Endothelial cell of umbilical vein (primary cell): ENCODE data around the gene YDJC. TPM values are rescaled to one million over a fixed set of nuclear protein-coding genes. Genes with fewer than 3 reads are reported as not detected.
A peak's percentile ranks its signal among the peaks of the same experiment; 100 is the strongest.

ENCODE experiments used
- BruUV-seq: library from RNA; stranded (reverse); fragments of 400-500 nt; replicated peaks from 2 replicates; lab custom pipeline; 2021; lab: Mats Ljungman, UMichigan
- CTCF ChIA-PET: fragments of 300-600, 350-600 bp; sonication (Branson Sonifier 250); formaldehyde crosslinking; loops from one replicate; lab custom pipeline; 2021; ENCODE audit warnings: antibody characterized with exemption, inconsistent platforms; lab: Charles Lee
- POLR2A ChIA-PET: fragments of 300-600, 350-600 bp; sonication (Branson Sonifier 250); formaldehyde crosslinking; loops from one replicate; lab custom pipeline; 2021; ENCODE audit warnings: antibody characterized with exemption, inconsistent platforms; lab: Charles Lee
- DNase-seq: peaks from one replicate; pipeline ENCODE4 v3.0.0-alpha.2; 2011; ENCODE audit warnings: low read depth, low spot score
- FAIRE-seq: peaks from 2 replicates; lab custom pipeline; 2011; peaks lifted over from hg19 to GRCh38; lab: Jason Lieb, UNC
- H2AFZ ChIP-seq: 2 replicates; pipeline ENCODE4 v1.6.0; 2012; ENCODE audit warnings: low read depth, low read length, control low read depth, inconsistent platforms
- H3K27ac ChIP-seq: 2 replicates; pipeline ENCODE4 v1.5.1; 2011; ENCODE audit warnings: low read depth, mild to moderate bottlenecking, control low read depth, low read length, moderate library complexity; ENCODE audit not compliant: insufficient read depth
- H3K27me3 ChIP-seq, 2 experiments: 2 replicates each; pipeline versions ENCODE4 v1.6.0 to v1.6.1; 2011; ENCODE audit warnings: low read length in 2 of 2, mixed read lengths in 1 of 2; ENCODE audit not compliant: control insufficient read depth in 2 of 2, insufficient read depth in 2 of 2
- H3K36me3 ChIP-seq, 2 experiments: 2 replicates in 1 of 2; 3 replicates in 1 of 2; pipeline ENCODE4 v1.5.1; 2011; ENCODE audit warnings: low read length in 2 of 2, mild to moderate bottlenecking in 1 of 2, moderate library complexity in 1 of 2; ENCODE audit not compliant: control insufficient read depth in 2 of 2, insufficient read depth in 2 of 2; ENCODE audit errors: extremely low read depth in 1 of 2
- H3K4me1 ChIP-seq: 3 replicates; pipeline ENCODE4 v1.5.1; 2011; ENCODE audit warnings: mild to moderate bottlenecking, low read length; ENCODE audit not compliant: control insufficient read depth, insufficient read depth; ENCODE audit errors: extremely low read depth
- H3K4me2 ChIP-seq: 2 replicates; pipeline ENCODE4 v1.6.1; 2011; ENCODE audit warnings: low read length, control low read depth, mixed read lengths; ENCODE audit not compliant: insufficient read depth
- H3K4me3 ChIP-seq, 3 experiments: fragments of 200-600 bp in 1 of 3; sonication (generic), shearing (Covaris generic) in 1 of 3; replicated peaks in 1 of 3; 2 replicates each; pipeline ENCODE4 v1.5.1; 2011 to 2016; ENCODE audit warnings: control low read depth in 3 of 3, low read length in 3 of 3, mild to moderate bottlenecking in 2 of 3, inconsistent platforms in 1 of 3, low read depth in 1 of 3, moderate library complexity in 1 of 3; ENCODE audit not compliant: insufficient read depth in 1 of 3
- H3K79me2 ChIP-seq: 2 replicates; pipeline ENCODE4 v1.6.0; 2012; ENCODE audit warnings: low read length, inconsistent platforms; ENCODE audit not compliant: control insufficient read depth, insufficient read depth
- H3K9ac ChIP-seq: replicated peaks from 2 replicates; pipeline ENCODE3; 2011; ENCODE audit warnings: low read length, control low read depth; ENCODE audit not compliant: insufficient read depth; ENCODE audit errors: extremely low read depth
- H3K9me1 ChIP-seq: replicated peaks from 3 replicates; pipeline ENCODE4 v1.6.0; 2011; ENCODE audit warnings: mild to moderate bottlenecking, low read length; ENCODE audit not compliant: control insufficient read depth, insufficient read depth; ENCODE audit errors: extremely low read depth
- H3K9me3 ChIP-seq: replicated peaks from 2 replicates; pipeline ENCODE4 v1.5.1; 2012; ENCODE audit warnings: low read length, inconsistent platforms; ENCODE audit not compliant: control insufficient read depth, insufficient read depth
- H4K20me1 ChIP-seq: replicated peaks from 2 replicates; pipeline ENCODE3; 2011; ENCODE audit warnings: mild to moderate bottlenecking, low read length; ENCODE audit not compliant: control insufficient read depth, insufficient read depth; ENCODE audit errors: extremely low read depth
- CTCF ChIP-seq, 2 donors: IDR thresholded peaks; 1 replicate in 1 of 2; 2 replicates in 1 of 2; pipeline ENCODE4 v1.5.1; 2011; ENCODE audit warnings: low read length in 2 of 2, mild to moderate bottlenecking in 2 of 2, moderate library complexity in 2 of 2, control low read depth in 1 of 2, inconsistent platforms in 1 of 2, low read depth in 1 of 2; ENCODE audit not compliant: insufficient read depth in 1 of 2; ENCODE audit errors: extremely low read depth in 1 of 2
- EZH2 ChIP-seq: IDR thresholded peaks from 2 replicates; pipeline ENCODE4 v1.6.1; 2012; ENCODE audit warnings: borderline replicate concordance, low read depth, mild to moderate bottlenecking, moderate library complexity, low read length, inconsistent platforms; ENCODE audit not compliant: severe bottlenecking
- FOS ChIP-seq: IDR thresholded peaks from 2 replicates; pipeline ENCODE4 v1.6.1; 2011; ENCODE audit warnings: mild to moderate bottlenecking, low read length, moderate library complexity, borderline replicate concordance; ENCODE audit not compliant: insufficient read depth
- GATA2 ChIP-seq: IDR thresholded peaks from 2 replicates; pipeline ENCODE4 v1.7.0; 2011; ENCODE audit warnings: low read depth, mild to moderate bottlenecking, moderate library complexity, mixed read lengths, low read length; ENCODE audit not compliant: insufficient read length, insufficient read depth
- JUN ChIP-seq: IDR thresholded peaks from 2 replicates; pipeline ENCODE4 v1.6.1; 2011; ENCODE audit warnings: borderline replicate concordance, low read depth; ENCODE audit not compliant: insufficient read length, insufficient read depth
- MAX ChIP-seq: IDR thresholded peaks from 2 replicates; pipeline ENCODE4 v1.6.1; 2011; ENCODE audit not compliant: insufficient read depth, insufficient read length
- MYC ChIP-seq: IDR thresholded peaks from one replicate; pipeline ENCODE4 v1.6.1; 2011; ENCODE audit warnings: mild to moderate bottlenecking, low read depth, low read length
- POLR2A ChIP-seq: IDR thresholded peaks from 2 replicates; pipeline ENCODE4 v1.6.1; 2012; ENCODE audit warnings: low read depth, mild to moderate bottlenecking, control low read depth, low read length
- POLR2AphosphoS5 ChIP-seq: IDR thresholded peaks from 2 replicates; pipeline ENCODE4 v1.6.1; 2012; ENCODE audit warnings: low read depth, mild to moderate bottlenecking, control low read depth, low read length, moderate library complexity; ENCODE audit not compliant: insufficient read depth
- dilution Hi-C: fragments of 300-500 bp; cut with MboI; formaldehyde crosslinking; loops from one replicate; pipeline ENCODE4 v1.15.0; 2019; ENCODE audit warnings: low sequenced_read_pairs; ENCODE audit not compliant: extremely low pct_ligation_motif_present
- intact Hi-C: fragments of 100-400 bp; cut with micrococcal nuclease; formaldehyde crosslinking; loops from one replicate; pipeline ENCODE4 v1.10.0; 2022
- polyA plus RNA-seq, 4 experiments: library from polyadenylated mRNA; depleted of rRNA in 3 of 4; stranded (reverse) in 3 of 4; unstranded in 1 of 4; fragments of >200 nt; gene quantifications; 2 replicates each; pipeline versions ENCODE4 v1.2.1 to v1.2.3, GENCODE V29; 2011 to 2012; ENCODE audit warnings: missing spikeins in 1 of 4
- total RNA-seq: library from RNA; stranded (reverse); gene quantifications from 2 replicates; pipeline ENCODE4 v1.2.3, GENCODE V29; 2021

The YDJC gene
- total and polyA plus RNA-seq, 2 donors (not counting 3 experiments of a cell fraction or from before 2014, with no cell fraction given): 27.2 to 29.9 TPM

- TF ChIP-seq POLR2A (peak; percentile 66), GATA2 (no peak), POLR2AphosphoS5 (peak; percentile 74), MYC (peak; percentile 48), FOS (peak; percentile 52), JUN (no peak), MAX (peak; percentile 53), CTCF (IDR thresholded peaks at IDR 0.05; ENCODE audit: extremely low read depth in 1 of 2, insufficient read depth in 1 of 2, low read depth in 1 of 2, low read length in 2 of 2) (no peak), EZH2 (no peak)
- Histone ChIP-seq H3K4me3 (peak overlapping the region; percentile 64 to 85 (median 66)), H3K9ac (peak overlapping the region; percentile 78), H2AFZ (peak overlapping the region; percentile 90), H4K20me1 (no peaks in the 10 kb centered on the region), H3K9me1 (no peaks in the 10 kb centered on the region), H3K9me3 (no peaks in the 10 kb centered on the region), H3K27ac (peak overlapping the region; percentile 61), H3K4me2 (peak overlapping the region; percentile 93), H3K79me2 (peaks cover 18% of the 10 kb centered on the region), H3K4me1 (peaks cover 17% of the 10 kb centered on the region), H3K36me3 (peaks cover 1 to 5% of the 10 kb centered on the region in 2 experiments), H3K27me3 (no peaks in the 10 kb centered on the region)
- peak; percentile 92 for DNase-seq
- dilution Hi-C loops (no loop called here), intact Hi-C loops (loop anchor here (10.0 kb wide), 1 partner anchor 163 kb away; no protein-coding TSS in a partner anchor)
- no TSS peak for BruUV-seq
- ChIA-PET CTCF (interaction anchor here (1.3 to 3.2 kb wide), 2 partner anchors 9 to 11 kb away, joined by 4 to 16 read pairs; no protein-coding TSS in a partner anchor), POLR2A (no interaction called here)
- peak; percentile 85 for FAIRE-seq
Measured at GRCh38 chr22:21652010-21652546, 22.3 kb upstream of the YDJC start.
